22Rv1 (cell line): ENCODE results near the gene PCCA.

Experiments
- H3K27ac ChIP-seq: fragments of 450-650 bp; 2 replicates; pipeline ENCODE4 v1.5.1; 2017
- ZFX ChIP-seq: fragments of 450-650 bp; IDR thresholded peaks from 2 replicates; pipeline ENCODE4 v1.6.1; 2017; ENCODE audit warnings: antibody characterized with exemption, borderline replicate concordance
- TF ChIP-seq, protein P1 (sequence below): fragments of 450-650 bp; IDR thresholded peaks from 2 replicates; pipeline ENCODE4 v1.5.1; 2017; ENCODE audit warnings: mild to moderate bottlenecking

The PCCA gene

DNA sequence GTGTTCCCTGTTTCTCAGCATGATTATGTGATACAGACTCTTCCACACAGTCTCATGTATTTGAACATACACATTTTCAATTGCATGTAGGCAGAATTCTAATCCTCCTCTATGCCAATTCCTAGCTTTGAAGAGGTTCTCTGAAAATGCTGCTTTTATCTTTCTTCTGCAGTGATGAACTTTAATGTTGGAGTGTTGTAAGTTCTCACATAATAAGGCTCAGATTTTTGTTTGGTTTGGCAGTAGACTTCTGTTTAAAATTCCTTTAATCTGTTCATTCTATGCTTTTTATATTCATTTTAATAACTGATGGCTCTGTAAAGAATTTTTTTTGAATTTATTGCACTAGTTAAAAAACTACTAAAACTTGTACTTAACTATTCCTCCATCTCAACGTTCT is 273.9 kb downstream of the PCCA start:
- no peak for TF ChIP-seq ZFX
- TF ChIP-seq, protein P1, sequence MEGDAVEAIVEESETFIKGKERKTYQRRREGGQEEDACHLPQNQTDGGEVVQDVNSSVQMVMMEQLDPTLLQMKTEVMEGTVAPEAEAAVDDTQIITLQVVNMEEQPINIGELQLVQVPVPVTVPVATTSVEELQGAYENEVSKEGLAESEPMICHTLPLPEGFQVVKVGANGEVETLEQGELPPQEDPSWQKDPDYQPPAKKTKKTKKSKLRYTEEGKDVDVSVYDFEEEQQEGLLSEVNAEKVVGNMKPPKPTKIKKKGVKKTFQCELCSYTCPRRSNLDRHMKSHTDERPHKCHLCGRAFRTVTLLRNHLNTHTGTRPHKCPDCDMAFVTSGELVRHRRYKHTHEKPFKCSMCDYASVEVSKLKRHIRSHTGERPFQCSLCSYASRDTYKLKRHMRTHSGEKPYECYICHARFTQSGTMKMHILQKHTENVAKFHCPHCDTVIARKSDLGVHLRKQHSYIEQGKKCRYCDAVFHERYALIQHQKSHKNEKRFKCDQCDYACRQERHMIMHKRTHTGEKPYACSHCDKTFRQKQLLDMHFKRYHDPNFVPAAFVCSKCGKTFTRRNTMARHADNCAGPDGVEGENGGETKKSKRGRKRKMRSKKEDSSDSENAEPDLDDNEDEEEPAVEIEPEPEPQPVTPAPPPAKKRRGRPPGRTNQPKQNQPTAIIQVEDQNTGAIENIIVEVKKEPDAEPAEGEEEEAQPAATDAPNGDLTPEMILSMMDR: no peak
- no peak overlapping the region for H3K27ac ChIP-seq

DNA sequence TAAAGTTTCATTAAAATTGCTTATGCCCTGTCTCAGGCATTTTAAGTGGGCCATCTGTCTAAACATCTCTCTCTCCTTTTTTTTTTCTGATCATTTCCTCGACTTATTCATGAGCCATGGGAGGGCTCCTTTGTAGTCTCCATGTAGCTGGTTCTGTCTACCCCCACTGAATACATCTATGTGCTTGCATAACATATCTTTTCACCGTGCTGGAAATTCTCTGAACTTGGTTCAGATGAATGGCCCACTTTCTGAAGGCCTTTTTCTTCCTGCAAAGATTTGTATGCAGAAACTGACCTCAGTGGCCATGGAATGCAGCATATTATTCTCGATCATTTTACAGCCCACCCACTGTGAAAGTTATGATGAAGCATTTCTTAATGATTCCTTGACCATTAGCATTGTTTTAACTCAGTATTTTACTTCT is 274.4 kb downstream of the PCCA start:
- H3K27ac ChIP-seq: peak overlapping the region; percentile 35
- no peak for TF ChIP-seq ZFX
- TF ChIP-seq, protein P1: no peak

DNA sequence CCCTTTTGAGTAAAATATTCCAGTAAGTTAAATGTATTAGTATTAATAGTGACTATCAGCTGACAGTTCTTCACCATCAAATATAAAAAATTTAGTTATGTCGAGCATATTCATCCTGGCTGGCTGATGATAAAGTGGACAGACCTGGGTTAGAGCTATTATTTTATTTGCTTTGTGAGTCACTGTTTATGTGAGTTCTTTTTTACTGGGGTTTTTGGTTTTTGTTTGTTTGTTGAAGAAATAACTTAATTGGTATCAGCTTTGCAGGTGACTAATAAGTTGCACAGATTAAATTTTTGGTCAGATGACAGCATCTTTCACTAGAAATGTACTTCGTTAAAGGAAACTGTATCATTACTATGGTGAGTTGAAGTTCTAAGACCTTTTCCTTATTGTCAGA is 275.0 kb downstream of the PCCA start:
- peak overlapping the region; percentile 35 for H3K27ac ChIP-seq

DNA sequence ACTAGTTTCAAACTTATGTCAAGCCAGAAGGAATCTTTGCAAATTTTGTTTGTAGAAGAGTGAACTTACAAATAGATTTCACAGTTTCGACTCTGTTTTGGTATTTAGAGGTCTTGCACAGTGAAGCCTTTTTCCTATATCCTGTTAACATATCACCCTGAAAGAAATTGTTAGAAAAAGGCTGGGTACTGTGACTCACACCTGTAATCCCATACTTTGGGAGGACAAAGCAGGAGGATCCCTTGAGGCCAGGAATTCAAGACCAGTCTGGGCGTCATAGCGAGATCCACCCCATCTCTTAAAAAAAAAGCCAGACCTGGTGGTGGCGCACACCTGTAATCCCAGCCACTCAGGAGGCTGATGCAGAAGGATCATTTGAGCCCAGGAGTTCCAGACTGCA is 275.7 kb downstream of the PCCA start:
- TF ChIP-seq, protein P1: no peak
- TF ChIP-seq ZFX: no peak
- peak overlapping the region; percentile 35 for H3K27ac ChIP-seq

More for the DNA sequence above, 275.0 kb downstream of the PCCA start:
- TF ChIP-seq ZFX: no peak
- TF ChIP-seq, protein P1: no peak

DNA sequence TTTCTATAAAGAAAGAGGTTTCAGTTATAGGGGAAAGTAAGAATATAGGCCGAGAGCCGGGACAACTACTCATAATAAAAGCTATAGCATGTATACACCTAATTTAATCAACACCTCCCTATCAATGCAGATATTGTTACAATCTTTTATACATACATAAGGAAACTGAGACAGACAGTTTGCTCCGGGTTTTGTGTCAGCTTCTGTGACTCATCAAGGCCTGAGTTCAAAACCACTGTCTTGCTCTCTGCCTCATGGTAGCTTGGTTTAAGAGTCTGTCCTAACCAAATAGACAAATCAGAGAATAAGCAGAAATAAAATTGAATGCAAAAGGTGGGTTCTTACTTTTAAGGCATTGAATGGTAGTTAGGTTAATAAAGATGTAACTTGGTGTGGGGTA is 276.8 kb downstream of the PCCA start:
- TF ChIP-seq, protein P1: no peak
- TF ChIP-seq ZFX: no peak
- H3K27ac ChIP-seq: no peak overlapping the region

DNA sequence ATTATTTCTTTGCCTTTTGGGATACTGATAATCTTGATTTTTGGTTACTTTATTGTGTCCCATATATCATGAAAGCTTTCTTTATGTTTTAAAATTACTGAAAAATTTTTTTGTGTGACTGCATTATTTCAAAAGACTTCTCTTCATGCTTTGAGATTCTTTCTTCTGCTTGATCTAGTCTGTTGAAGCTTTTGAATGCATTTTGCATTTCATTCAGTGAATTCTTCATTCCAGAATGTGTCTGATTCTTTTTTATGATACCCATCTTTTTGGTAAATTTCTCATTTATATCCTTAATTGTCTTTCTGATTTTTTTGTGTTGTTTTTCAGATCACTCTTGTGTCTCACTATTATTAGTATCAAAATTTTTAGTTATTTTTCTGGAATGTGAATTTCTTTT is 289.6 kb downstream of the PCCA start:
- TF ChIP-seq, protein P1: no peak
- no peak for TF ChIP-seq ZFX
- no peak overlapping the region for H3K27ac ChIP-seq

DNA sequence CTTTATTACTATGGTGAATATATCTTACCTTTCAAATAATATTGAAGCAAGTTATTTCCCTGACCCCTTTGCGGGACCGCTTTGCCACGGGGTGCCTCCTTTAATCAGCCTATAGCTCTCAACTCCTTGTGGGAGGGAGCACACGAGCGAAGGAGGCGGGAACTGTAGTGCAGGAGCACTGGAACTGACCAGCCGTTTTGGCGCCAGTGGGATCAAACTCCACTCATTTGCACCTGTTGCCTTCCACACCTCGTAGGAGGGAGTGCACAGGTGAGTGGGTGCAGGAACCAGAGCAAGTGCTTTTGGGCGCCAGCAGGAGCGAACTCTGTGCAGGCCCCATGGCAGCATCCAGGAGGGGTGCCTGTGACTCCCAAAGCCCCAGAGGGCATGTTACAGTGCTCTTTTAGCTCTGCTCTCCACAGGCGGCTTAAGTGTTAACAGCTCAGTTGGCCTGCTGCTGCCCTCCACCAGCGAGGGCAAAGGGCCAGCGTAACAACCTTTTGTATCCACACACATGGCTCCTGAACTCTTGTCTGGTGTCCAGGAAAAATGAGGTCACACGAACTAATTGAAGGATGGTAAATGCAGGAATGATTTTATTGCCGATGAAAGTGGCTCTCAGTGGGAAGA is 292.8 kb downstream of the PCCA start:
- no peak overlapping the region for H3K27ac ChIP-seq
- TF ChIP-seq, protein P1: no peak
- no peak for TF ChIP-seq ZFX
